ENCODE measurements around the gene LAMA3.

LAMA3 gene

GRCh38 chr18:23668731-23669130 lies 20.5 kb upstream of the LAMA3 start:
- no peak for DNase-seq (ENCODE audit: low read depth)

GRCh38 chr18:23669202-23669766 lies 20.0 kb upstream of the LAMA3 start:
- DNase-seq (ENCODE audit: low read depth), result no peak

GRCh38 chr18:23669804-23670405 lies 19.3 kb upstream of the LAMA3 start:
- no peak for DNase-seq (ENCODE audit: low read depth)

- DNase-seq (ENCODE audit: low read depth), result no peak
These were observed 17.7 kb upstream of the LAMA3 start for GRCh38 chr18:23671564-23671963.

GRCh38 chr18:23673725-23674124 lies 15.5 kb upstream of the LAMA3 start:
- DNase-seq (ENCODE audit: low read depth), result no peak

GRCh38 chr18:23675236-23675635 lies 14.0 kb upstream of the LAMA3 start:
- DNase-seq (ENCODE audit: low read depth), result no peak

DNA sequence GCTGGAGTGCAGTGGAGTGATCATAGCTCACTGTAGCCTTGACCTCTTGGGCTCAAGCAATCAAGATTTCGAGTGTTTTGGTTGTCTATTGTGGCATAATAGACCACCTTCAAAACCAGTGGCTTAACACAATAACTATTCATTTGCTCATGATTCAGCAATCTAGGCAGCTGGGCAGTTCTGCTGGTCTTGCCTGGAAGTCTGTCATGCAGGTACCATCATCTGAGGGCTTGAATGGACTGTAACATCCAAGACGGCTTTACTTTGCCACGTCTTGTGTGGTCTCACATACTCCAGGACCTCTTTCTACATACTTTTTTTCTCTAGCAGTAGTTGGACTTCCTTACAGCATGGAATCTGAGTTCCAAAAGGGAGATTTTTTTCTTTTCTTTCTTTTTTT lies 13.4 kb upstream of the LAMA3 start:
- DNase-seq (ENCODE audit: low read depth), result no peak

GRCh38 chr18:23682045-23682444 lies 7.2 kb upstream of the LAMA3 start:
- no peak for DNase-seq (ENCODE audit: low read depth)

DNA sequence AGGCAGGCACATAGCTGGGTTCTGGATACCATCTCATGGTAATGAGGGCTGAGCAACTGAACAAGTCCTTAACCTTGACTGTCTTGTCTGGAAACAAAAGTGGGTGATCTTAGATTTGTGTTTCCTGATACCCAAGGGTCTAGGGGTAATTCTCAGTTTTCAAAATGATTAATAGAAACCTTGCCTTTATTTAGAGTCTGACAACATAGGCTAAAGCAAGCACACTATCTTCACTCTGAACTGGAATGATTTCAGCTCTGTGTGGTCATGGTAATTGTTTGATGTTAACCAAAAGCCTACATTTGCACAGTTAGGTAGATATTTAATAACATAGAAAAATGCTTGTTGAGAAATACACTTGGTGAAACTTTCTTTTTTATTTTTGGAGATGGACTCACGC lies 6.8 kb upstream of the LAMA3 start:
- DNase-seq (ENCODE audit: low read depth), result no peak

DNA sequence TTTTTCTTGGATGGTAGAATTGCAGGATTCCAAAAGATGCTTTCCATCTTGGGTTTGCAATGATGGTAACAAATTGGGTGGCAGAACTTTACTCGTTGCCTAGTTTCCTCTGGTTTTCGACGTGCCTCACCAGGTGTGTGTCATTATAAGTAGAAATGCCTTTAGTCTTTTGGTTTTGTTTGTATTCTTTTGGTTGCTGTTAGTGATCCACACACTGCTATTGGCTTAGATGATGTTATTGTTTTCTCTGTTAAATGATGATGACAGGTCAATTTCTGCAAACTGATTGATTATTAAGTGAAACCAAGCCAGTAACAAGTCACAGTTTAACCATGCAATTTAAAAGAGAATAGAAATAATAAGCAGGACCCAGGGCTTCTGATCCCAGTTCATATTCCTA lies 6.1 kb upstream of the LAMA3 start:
- no peak for DNase-seq (ENCODE audit: low read depth)

GRCh38 chr18:23683671-23684070 lies 5.6 kb upstream of the LAMA3 start:
- no peak for DNase-seq (ENCODE audit: low read depth)

DNA sequence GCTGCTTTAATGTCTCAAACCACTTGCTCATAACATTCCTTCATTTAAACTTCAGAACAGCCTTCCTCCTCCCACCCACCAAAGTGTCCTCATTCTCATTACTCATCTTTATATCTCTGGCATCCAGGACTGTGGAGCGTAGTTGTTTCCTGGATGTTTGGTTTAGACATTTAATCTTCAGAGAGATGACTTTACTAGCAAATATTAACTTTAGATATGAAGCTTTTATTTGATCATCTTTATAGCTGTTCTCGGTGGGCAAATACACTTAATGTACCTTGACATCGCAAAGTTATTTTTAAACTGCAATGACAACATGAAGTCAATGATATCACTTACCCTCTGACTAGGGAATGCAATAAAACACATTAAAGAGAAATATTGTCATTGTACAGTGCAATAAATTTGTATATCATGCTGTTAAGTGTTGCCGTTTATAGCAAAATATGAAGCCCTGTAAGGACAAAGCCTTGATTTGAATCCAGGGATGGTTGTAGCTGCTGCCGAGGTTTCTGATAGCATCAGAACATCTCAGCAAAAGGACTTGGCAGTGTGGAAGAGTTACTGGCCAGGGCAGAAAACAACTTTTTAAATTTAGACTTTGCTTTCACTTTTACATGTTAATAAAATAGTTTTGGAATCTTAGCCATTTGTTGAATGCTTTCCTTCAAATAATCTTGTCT lies 4.6 kb upstream of the LAMA3 start:
- no peak for DNase-seq (ENCODE audit: low read depth)

- DNase-seq (ENCODE audit: low read depth), result no peak
These were observed 725 bp upstream of the LAMA3 start for GRCh38 chr18:23688528-23688927.

GRCh38 chr18:23689616-23690504 lies 607 bp downstream of the LAMA3 start:
- no peak for DNase-seq (ENCODE audit: low read depth)

- DNase-seq (ENCODE audit: low read depth), result no peak
These were observed 1.3 kb downstream of the LAMA3 start for GRCh38 chr18:23690505-23691068.

GRCh38 chr18:23693846-23694245 lies 4.6 kb downstream of the LAMA3 start:
- no peak for DNase-seq (ENCODE audit: low read depth)

- no peak for DNase-seq (ENCODE audit: low read depth)
These were observed 5.6 kb downstream of the LAMA3 start for GRCh38 chr18:23694637-23695430.

- DNase-seq (ENCODE audit: low read depth), result no peak
These were observed 11.8 kb downstream of the LAMA3 start for GRCh38 chr18:23701017-23701416.

GRCh38 chr18:23701544-23702064 lies 12.4 kb downstream of the LAMA3 start:
- DNase-seq (ENCODE audit: low read depth), result no peak

- no peak for DNase-seq (ENCODE audit: low read depth)
These were observed 13.4 kb downstream of the LAMA3 start for GRCh38 chr18:23702606-23703005.

Data from T follicular helper cell (primary cell).